Common myeloid progenitor, CD34-positive (primary cell): ENCODE data around the gene PLEKHA8.

Experiments used
- CTCF ChIA-PET: fragments of 350-600 bp; sonication (Branson Sonifier 250); formaldehyde crosslinking; loops from one replicate; lab custom pipeline; 2021; ENCODE audit warnings: antibody characterized with exemption; lab: Charles Lee
- POLR2A ChIA-PET: fragments of 350-600 bp; sonication (Branson Sonifier 250); formaldehyde crosslinking; loops from one replicate; lab custom pipeline; 2021; ENCODE audit warnings: antibody characterized with exemption; lab: Charles Lee
- DNase-seq, 3 donors: peaks; one replicate each; pipeline versions ENCODE4 v3.0.0 to v3.0.0-alpha.2; 2013
- H3K27ac ChIP-seq, 2 experiments: 1 replicate in 1 of 2; 2 replicates in 1 of 2; pipeline ENCODE4 v1.7.0; 2013; ENCODE audit warnings: inconsistent platforms in 2 of 2, low read length in 2 of 2, mild to moderate bottlenecking in 2 of 2, low read depth in 1 of 2, moderate library complexity in 1 of 2; ENCODE audit not compliant: severe bottlenecking in 2 of 2, insufficient read depth in 1 of 2, poor library complexity in 1 of 2
- H3K27me3 ChIP-seq, 5 experiments: replicated peaks in 2 of 5; 1 replicate in 3 of 5; 2 replicates in 2 of 5; pipeline versions ENCODE4 v1.6.1 to v1.7.0; 2013; ENCODE audit warnings: low read length in 4 of 5, mild to moderate bottlenecking in 2 of 5, moderate library complexity in 2 of 5, inconsistent platforms in 1 of 5; ENCODE audit not compliant: insufficient read depth in 5 of 5, control insufficient read depth in 4 of 5
- H3K36me3 ChIP-seq, 4 experiments: 1 replicate in 2 of 4; 2 replicates in 2 of 4; pipeline versions ENCODE4 v1.6.1 to v1.7.0; 2013; ENCODE audit warnings: low read length in 3 of 4, control low read depth in 1 of 4, mild to moderate bottlenecking in 1 of 4; ENCODE audit not compliant: control insufficient read depth in 4 of 4, insufficient read depth in 4 of 4
- H3K4me1 ChIP-seq, 4 experiments: 1 replicate in 3 of 4; 2 replicates in 1 of 4; pipeline versions ENCODE4 v1.6.1 to v1.7.1; 2013; ENCODE audit warnings: low read length in 3 of 4, mild to moderate bottlenecking in 3 of 4, control low read depth in 1 of 4, inconsistent platforms in 1 of 4, moderate library complexity in 1 of 4; ENCODE audit not compliant: control insufficient read depth in 4 of 4, insufficient read depth in 4 of 4; ENCODE audit errors: control extremely low read depth in 1 of 4
- H3K4me3 ChIP-seq, 7 experiments: 1 replicate in 4 of 7; 2 replicates in 3 of 7; pipeline versions ENCODE4 v1.5.1 to v1.7.0; 2013; ENCODE audit warnings: mild to moderate bottlenecking in 7 of 7, low read length in 6 of 7, moderate library complexity in 6 of 7, inconsistent platforms in 2 of 7, low read depth in 2 of 7, control low read depth in 1 of 7; ENCODE audit not compliant: insufficient read depth in 4 of 7, control insufficient read depth in 1 of 7; ENCODE audit errors: extremely low read depth in 1 of 7
- H3K9me3 ChIP-seq, 5 experiments: 1 replicate in 4 of 5; 2 replicates in 1 of 5; pipeline versions ENCODE4 v1.6.1 to v1.7.1; 2013; ENCODE audit warnings: low read length in 4 of 5, mild to moderate bottlenecking in 2 of 5, inconsistent platforms in 1 of 5, low read depth in 1 of 5, moderate library complexity in 1 of 5; ENCODE audit not compliant: control insufficient read depth in 4 of 5, insufficient read depth in 2 of 5; ENCODE audit errors: control extremely low read depth in 1 of 5
- WGBS: methylation state at CpG from one replicate; pipeline ENCODE4 v1.1.5; 2013; ENCODE audit not compliant: insufficient coverage; 5-methylcytosine and 5-hydroxymethylcytosine counted together

Gene PLEKHA8

GRCh38 chr7:30038196-30038980 is 10.2 kb downstream of the PLEKHA8 start:
- Histone ChIP-seq H3K27ac (no peak overlapping the region), H3K9me3 (peaks cover 0 to 5% (median 0%) of the 10 kb centered on the region in 5 experiments), H3K4me3 (no peak overlapping the region), H3K36me3 (peaks cover 0 to 4% (median 1%) of the 10 kb centered on the region in 4 experiments), H3K4me1 (peaks cover 0 to 4% (median 2%) of the 10 kb centered on the region in 4 experiments), H3K27me3 (no peaks in the 10 kb centered on the region)
- ChIA-PET CTCF (interaction anchor here (0.7 to 1.5 kb wide), 2 partner anchors 24 to 83 kb away, joined by 3 read pairs; no protein-coding TSS in a partner anchor), POLR2A (interaction anchor here (1.0 kb wide), 1 partner anchor 27 kb away, joined by 3 read pairs; no protein-coding TSS in a partner anchor)
- no peak for DNase-seq
- WGBS: no CpG with 5 or more reads among the region's 3 CpGs

- ChIA-PET POLR2A (no interaction called here), CTCF (interaction anchor here (0.9 to 1.5 kb wide), 3 partner anchors 19 to 49 kb away, joined by 3 to 5 read pairs (median 4); no protein-coding TSS in a partner anchor)
- no peaks in the 10 kb centered on the region for H3K4me1 ChIP-seq
Measured at GRCh38 chr7:30040938-30041337, 12.7 kb downstream of the PLEKHA8 start.

GRCh38 chr7:30041526-30042269 is 13.5 kb downstream of the PLEKHA8 start:
- no peak overlapping the region for H3K27ac ChIP-seq
- CTCF ChIA-PET: interaction anchor here (0.9 to 1.5 kb wide), 5 partner anchors 8 to 48 kb away, joined by 3 to 5 read pairs (median 3); no protein-coding TSS in a partner anchor
- 94% methylated on average over 4 of the region's 4 CpGs for WGBS

More at GRCh38 chr7:30040938-30041337, 12.7 kb downstream of the PLEKHA8 start:
- Histone ChIP-seq H3K9me3 (peaks cover 0 to 5% (median 0%) of the 10 kb centered on the region in 5 experiments), H3K36me3 (peaks cover 0 to 5% (median 2%) of the 10 kb centered on the region in 4 experiments), H3K27me3 (no peaks in the 10 kb centered on the region), H3K27ac (no peak overlapping the region), H3K4me3 (no peak overlapping the region)
- no peak for DNase-seq

GRCh38 chr7:30046127-30046770 is 18.0 kb downstream of the PLEKHA8 start:
- Histone ChIP-seq H3K4me3 (no peak overlapping the region), H3K4me1 (no peaks in the 10 kb centered on the region), H3K27me3 (no peaks in the 10 kb centered on the region), H3K27ac (no peak overlapping the region), H3K9me3 (peaks cover 0 to 5% (median 0%) of the 10 kb centered on the region in 5 experiments), H3K36me3 (peaks cover 4 to 22% (median 18%) of the 10 kb centered on the region in 4 experiments)
- POLR2A ChIA-PET: no interaction called here
- CTCF ChIA-PET: interaction anchor here (2.1 kb wide), 1 partner anchor 15 kb away, joined by 9 read pairs; no protein-coding TSS in a partner anchor
- 100% methylated on average over 2 of the region's 3 CpGs for WGBS
- DNase-seq: no peak

More at GRCh38 chr7:30041526-30042269, 13.5 kb downstream of the PLEKHA8 start:
- no peaks in the 10 kb centered on the region for H3K4me1 ChIP-seq
- peaks cover 0 to 5% (median 0%) of the 10 kb centered on the region in 5 experiments for H3K9me3 ChIP-seq
- POLR2A ChIA-PET: no interaction called here
- H3K36me3 ChIP-seq: peaks cover 3 to 11% (median 8%) of the 10 kb centered on the region in 4 experiments
- no peaks in the 10 kb centered on the region for H3K27me3 ChIP-seq
- H3K4me3 ChIP-seq: no peak overlapping the region
- DNase-seq: no peak

GRCh38 chr7:30047124-30047523 is 18.9 kb downstream of the PLEKHA8 start:
- no peak overlapping the region for H3K4me3 ChIP-seq
- peaks cover 6 to 22% (median 19%) of the 10 kb centered on the region in 4 experiments for H3K36me3 ChIP-seq
- H3K9me3 ChIP-seq: peaks cover 0 to 2% (median 0%) of the 10 kb centered on the region in 5 experiments
- ChIA-PET CTCF (interaction anchor here (0.6 to 2.1 kb wide), 4 partner anchors 11 to 16 kb away, joined by 3 to 9 read pairs (median 4); no protein-coding TSS in a partner anchor), POLR2A (no interaction called here)
- no peaks in the 10 kb centered on the region for H3K27me3 ChIP-seq
- DNase-seq: no peak
- H3K4me1 ChIP-seq: no peaks in the 10 kb centered on the region
- no peak overlapping the region for H3K27ac ChIP-seq
- WGBS: 100% methylated on average over 1 of the region's 2 CpGs

GRCh38 chr7:30048582-30048981 is 20.4 kb downstream of the PLEKHA8 start:
- Histone ChIP-seq H3K4me3 (no peak overlapping the region), H3K9me3 (no peaks in the 10 kb centered on the region), H3K27me3 (no peaks in the 10 kb centered on the region), H3K4me1 (no peaks in the 10 kb centered on the region), H3K36me3 (peaks cover 6 to 22% (median 18%) of the 10 kb centered on the region in 4 experiments), H3K27ac (no peak overlapping the region)
- no peak for DNase-seq
- ChIA-PET POLR2A (no interaction called here), CTCF (interaction anchor here (1.1 to 1.5 kb wide), 4 partner anchors 7 to 93 kb away, joined by 3 to 5 read pairs (median 4); no protein-coding TSS in a partner anchor)
- 100% methylated on average over 2 of the region's 2 CpGs for WGBS
